ENCODE results near the gene IPPK. TPM values are rescaled to one million over a fixed set of nuclear protein-coding genes. Genes with fewer than 3 reads are reported as not detected.

The IPPK gene
- total and polyA plus RNA-seq, 2 of the 8 experiments (the other 6 are each of a cell fraction or from before 2014, with no cell fraction given) = 10.5 to 13.6 TPM

DNA sequence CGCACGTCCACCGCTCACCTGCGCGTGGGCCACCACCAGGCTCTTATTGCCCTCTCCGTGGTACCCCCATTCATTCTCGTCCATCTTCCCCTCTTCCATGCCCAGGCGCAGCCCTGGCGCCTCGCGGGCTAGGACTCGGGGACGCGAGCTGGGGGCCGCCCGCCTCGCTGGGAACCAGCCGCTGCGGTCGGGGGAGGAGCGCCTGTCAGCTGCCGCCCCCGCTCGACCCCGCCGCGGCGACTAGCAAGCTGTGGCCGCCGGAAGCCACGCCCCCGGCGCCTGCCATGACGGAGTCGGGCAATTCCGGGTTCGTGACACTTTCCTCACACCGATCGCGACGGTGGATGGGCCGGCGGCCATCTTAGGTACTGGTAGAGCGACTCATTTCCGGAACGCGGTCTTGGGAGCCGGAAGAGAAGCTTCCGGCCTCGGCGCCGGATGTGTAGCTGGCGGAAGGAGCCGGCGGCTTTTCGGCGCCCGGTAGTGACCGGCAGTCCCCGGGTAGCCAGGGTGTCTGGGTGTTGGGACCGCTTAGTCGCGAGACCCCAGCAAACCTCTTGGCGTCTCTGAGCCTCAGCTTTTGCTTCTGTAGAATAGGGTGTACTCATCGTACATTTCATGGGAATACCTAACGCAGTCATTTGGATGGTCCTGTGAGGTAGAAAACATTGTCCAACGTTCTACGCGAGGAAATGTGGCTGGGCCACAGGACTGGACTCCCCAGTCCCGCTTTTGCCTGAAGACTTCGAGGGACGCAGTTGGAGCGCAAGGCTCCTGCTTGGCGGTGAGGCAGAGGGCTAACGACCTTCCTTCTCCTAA lies at the start of gene IPPK (continued):
- TF ChIP-seq CBX5 (IDR thresholded peaks at IDR 0.05; ENCODE audit: low read depth, low read length) (no peak), RXRA (IDR thresholded peaks at IDR 0.05; ENCODE audit: insufficient read depth, low read depth, low read length) (no peak), SIX5 (IDR thresholded peaks at IDR 0.05; ENCODE audit: low read depth, low read length) (peak; percentile 63), SIRT6 (IDR thresholded peaks at IDR 0.05; ENCODE audit: low read length) (no peak), NRF1 (IDR thresholded peaks at IDR 0.05; ENCODE audit: low read depth, low read length) (no peak), RNF2 (IDR thresholded peaks at IDR 0.05; ENCODE audit: borderline replicate concordance, low read depth, low read length, missing control alignments, poor library complexity, severe bottlenecking) (no peak), KDM5A (IDR thresholded peaks at IDR 0.05; ENCODE audit: low read length) (peak; percentile 70; the same call in 1 of the 2 replicates), JUND (IDR thresholded peaks at IDR 0.05; ENCODE audit: low read length) (peak; percentile 36; the same call in 1 of the 2 replicates), CBX8 (IDR thresholded peaks at IDR 0.05; ENCODE audit: borderline replicate concordance, low read depth, low read length) (no peak), KDM1A (IDR thresholded peaks at IDR 0.05; ENCODE audit: borderline replicate concordance, low read length) (no peak), KDM4A (IDR thresholded peaks at IDR 0.05; ENCODE audit: low read depth, low read length, severe bottlenecking) (peak; percentile 76), CHD1 (IDR thresholded peaks at IDR 0.05; ENCODE audit: low read depth, low read length) (no peak), SP2 (IDR thresholded peaks at IDR 0.05; ENCODE audit: low read length) (no peak), PHF8 (conservative IDR thresholded peaks at IDR 0.05; ENCODE audit: low read depth, low read length) (peak; percentile 71), SP1 (IDR thresholded peaks at IDR 0.05; ENCODE audit: low read depth, low read length) (no peak; the same call in 1 of the 2 replicates), RAD21 (IDR thresholded peaks at IDR 0.05 in 1 of 2, conservative IDR thresholded peaks at IDR 0.05 in 1 of 2; ENCODE audit: low read depth in 2 of 2, low read length in 2 of 2) (peak in 1 of 2 experiments; percentile 1; a peak in 1 of 4 replicates), POLR2A (IDR thresholded peaks at IDR 0.05; ENCODE audit: control extremely low read depth in 1 of 2, low read depth in 2 of 2, low read length in 2 of 2) (peak in 1 of 2 experiments; percentile 79; a peak in 2 of 3 replicates), BCL11A (IDR thresholded peaks at IDR 0.05; ENCODE audit: low read depth in 2 of 2, low read length in 2 of 2) (no peak), TEAD4 (IDR thresholded peaks at IDR 0.05; ENCODE audit: low read depth, low read length) (0 out of 2 replicates have a peak, but pooled peaks have one; percentile 52), GTF2F1 (IDR thresholded peaks at IDR 0.05; ENCODE audit: borderline replicate concordance, low read depth, low read length) (peak; percentile 69; the same call in 1 of the 2 replicates)
- TF ChIP-seq, protein P1, sequence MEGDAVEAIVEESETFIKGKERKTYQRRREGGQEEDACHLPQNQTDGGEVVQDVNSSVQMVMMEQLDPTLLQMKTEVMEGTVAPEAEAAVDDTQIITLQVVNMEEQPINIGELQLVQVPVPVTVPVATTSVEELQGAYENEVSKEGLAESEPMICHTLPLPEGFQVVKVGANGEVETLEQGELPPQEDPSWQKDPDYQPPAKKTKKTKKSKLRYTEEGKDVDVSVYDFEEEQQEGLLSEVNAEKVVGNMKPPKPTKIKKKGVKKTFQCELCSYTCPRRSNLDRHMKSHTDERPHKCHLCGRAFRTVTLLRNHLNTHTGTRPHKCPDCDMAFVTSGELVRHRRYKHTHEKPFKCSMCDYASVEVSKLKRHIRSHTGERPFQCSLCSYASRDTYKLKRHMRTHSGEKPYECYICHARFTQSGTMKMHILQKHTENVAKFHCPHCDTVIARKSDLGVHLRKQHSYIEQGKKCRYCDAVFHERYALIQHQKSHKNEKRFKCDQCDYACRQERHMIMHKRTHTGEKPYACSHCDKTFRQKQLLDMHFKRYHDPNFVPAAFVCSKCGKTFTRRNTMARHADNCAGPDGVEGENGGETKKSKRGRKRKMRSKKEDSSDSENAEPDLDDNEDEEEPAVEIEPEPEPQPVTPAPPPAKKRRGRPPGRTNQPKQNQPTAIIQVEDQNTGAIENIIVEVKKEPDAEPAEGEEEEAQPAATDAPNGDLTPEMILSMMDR (IDR thresholded peaks at IDR 0.05; ENCODE audit: control extremely low read depth in 1 of 3, insufficient read depth in 1 of 3, low read depth in 1 of 3, low read length in 3 of 3) = peak in 1 of 3 experiments; percentile 1; a peak in 1 of 4 replicates

All from H1 (cell line).